Type B pancreatic cell (in vitro differentiated cells): ENCODE data around the gene ASRGL1. TPM values are rescaled to one million over a fixed set of nuclear protein-coding genes. Genes with fewer than 3 reads are reported as not detected.

Source experiments
- DNase-seq: peaks from one replicate; pipeline ENCODE4 v3.0.0; 2021; ENCODE audit warnings: mixed read lengths; ENCODE audit not compliant: unreplicated experiment; ENCODE audit errors: extremely low spot score
- H3K27ac Mint-ChIP-seq: 2 replicates; pipeline ENCODE4 v1.8.0; 2021; ENCODE audit warnings: mild to moderate bottlenecking, mixed read lengths
- H3K27me3 Mint-ChIP-seq: 2 replicates; pipeline ENCODE4 v1.8.0; 2021; ENCODE audit warnings: mixed read lengths
- H3K36me3 Mint-ChIP-seq: 2 replicates; pipeline ENCODE4 v1.8.0; 2021; ENCODE audit warnings: mixed read lengths
- H3K4me1 Mint-ChIP-seq: one replicate; pipeline ENCODE4 v1.8.0; 2021; ENCODE audit warnings: mixed read lengths; ENCODE audit not compliant: unreplicated experiment
- H3K4me3 Mint-ChIP-seq: 2 replicates; pipeline ENCODE4 v1.8.0; 2021; ENCODE audit warnings: mild to moderate bottlenecking, mixed read lengths
- H3K9me3 Mint-ChIP-seq: 2 replicates; pipeline ENCODE4 v1.8.0; 2021; ENCODE audit warnings: mixed read lengths
- CTCF ChIP-seq: fragments of 200-600 bp; sonication (generic); conservative IDR thresholded peaks from 2 replicates; pipeline ENCODE4 v1.5.0; 2021; ENCODE audit warnings: antibody characterized with exemption, mild to moderate bottlenecking
- total RNA-seq: library from RNA; stranded (reverse); gene quantifications from 2 replicates; pipeline ENCODE4 v1.2.1, GENCODE V29; 2021; ENCODE audit warnings: low replicate concordance

Gene ASRGL1
- total RNA-seq, 1 donor from 2014 or later, result 48.0 TPM

- H3K4me3 Mint-ChIP-seq, result no peak overlapping the region
- peaks cover 4% of the 10 kb centered on the region for H3K4me1 Mint-ChIP-seq
- H3K36me3 Mint-ChIP-seq, result no peaks in the 10 kb centered on the region
- H3K9me3 Mint-ChIP-seq, result no peaks in the 10 kb centered on the region
- no peak overlapping the region for H3K27ac Mint-ChIP-seq
- no peak for TF ChIP-seq CTCF
- H3K27me3 Mint-ChIP-seq, result peaks cover 4% of the 10 kb centered on the region
- no peak for DNase-seq
Observed at GRCh38 chr11:62344210-62344609, 7.0 kb downstream of the ASRGL1 start.

GRCh38 chr11:62345861-62346260 lies 8.6 kb downstream of the ASRGL1 start:
- DNase-seq, result no peak
- no peak overlapping the region for H3K4me3 Mint-ChIP-seq
- H3K36me3 Mint-ChIP-seq, result no peaks in the 10 kb centered on the region
- no peaks in the 10 kb centered on the region for H3K27me3 Mint-ChIP-seq
- no peaks in the 10 kb centered on the region for H3K9me3 Mint-ChIP-seq
- no peaks in the 10 kb centered on the region for H3K4me1 Mint-ChIP-seq
- no peak overlapping the region for H3K27ac Mint-ChIP-seq
- no peak for TF ChIP-seq CTCF

- no peaks in the 10 kb centered on the region for H3K9me3 Mint-ChIP-seq
- peaks cover 3% of the 10 kb centered on the region for H3K4me1 Mint-ChIP-seq
- no peaks in the 10 kb centered on the region for H3K27me3 Mint-ChIP-seq
- DNase-seq, result no peak
- no peak overlapping the region for H3K4me3 Mint-ChIP-seq
- no peak for TF ChIP-seq CTCF
- H3K36me3 Mint-ChIP-seq, result no peaks in the 10 kb centered on the region
- H3K27ac Mint-ChIP-seq, result peak overlapping the region; percentile 10
Observed at GRCh38 chr11:62352355-62353336, 15.4 kb downstream of the ASRGL1 start.

GRCh38 chr11:62353841-62354240 lies 16.6 kb downstream of the ASRGL1 start:
- no peak for DNase-seq
- Mint-ChIP-seq H3K27me3 (no peaks in the 10 kb centered on the region), H3K4me1 (peaks cover 3% of the 10 kb centered on the region), H3K27ac (no peak overlapping the region), H3K4me3 (no peak overlapping the region), H3K36me3 (no peaks in the 10 kb centered on the region), H3K9me3 (no peaks in the 10 kb centered on the region)
- TF ChIP-seq CTCF, result no peak

- no peak for DNase-seq
- no peaks in the 10 kb centered on the region for H3K9me3 Mint-ChIP-seq
- H3K27ac Mint-ChIP-seq, result no peak overlapping the region
- TF ChIP-seq CTCF, result no peak
- peaks cover 3% of the 10 kb centered on the region for H3K4me1 Mint-ChIP-seq
- no peaks in the 10 kb centered on the region for H3K27me3 Mint-ChIP-seq
- H3K36me3 Mint-ChIP-seq, result no peaks in the 10 kb centered on the region
- H3K4me3 Mint-ChIP-seq, result no peak overlapping the region
Observed at GRCh38 chr11:62358273-62358672, 21.0 kb downstream of the ASRGL1 start.
